GF-D8 (cell line): ENCODE data around the gene ADGRL1.
"Not testable (repeated sequence)": the region's sequence is repeated elsewhere in the genome, so short reads cannot be mapped to it uniquely, and the experiment has no call there.

Experiments
- DNase-seq: peaks from one replicate; lab custom pipeline; 2025; lab: John Stamatoyannopoulos, UW

ADGRL1 gene

GRCh38 chr19:14218620-14219330 is 12.8 kb upstream of the ADGRL1 start:
- no peak for DNase-seq

GRCh38 chr19:14217886-14218285 is 11.9 kb upstream of the ADGRL1 start:
- DNase-seq = not testable (repeated sequence)

DNA sequence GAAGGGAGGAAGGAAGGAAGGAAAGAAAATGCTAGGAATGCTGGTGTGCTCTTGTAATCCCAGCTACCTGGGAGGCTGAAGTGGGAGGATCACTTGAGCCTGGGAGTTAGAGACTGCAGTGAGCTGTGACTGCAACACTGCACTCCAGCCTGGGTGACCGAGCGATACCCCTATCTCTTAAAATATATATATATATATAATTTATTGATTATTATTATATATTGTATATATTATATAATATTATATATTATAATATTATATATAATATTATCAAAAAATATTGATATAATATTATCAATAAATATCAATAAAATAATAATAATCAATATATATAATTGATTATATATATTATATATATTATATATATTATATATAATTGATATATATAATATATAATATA is 8.6 kb upstream of the ADGRL1 start:
- DNase-seq = no peak

- DNase-seq = not testable (repeated sequence)
These were observed 4.2 kb upstream of the ADGRL1 start for GRCh38 chr19:14210182-14210581.

DNA sequence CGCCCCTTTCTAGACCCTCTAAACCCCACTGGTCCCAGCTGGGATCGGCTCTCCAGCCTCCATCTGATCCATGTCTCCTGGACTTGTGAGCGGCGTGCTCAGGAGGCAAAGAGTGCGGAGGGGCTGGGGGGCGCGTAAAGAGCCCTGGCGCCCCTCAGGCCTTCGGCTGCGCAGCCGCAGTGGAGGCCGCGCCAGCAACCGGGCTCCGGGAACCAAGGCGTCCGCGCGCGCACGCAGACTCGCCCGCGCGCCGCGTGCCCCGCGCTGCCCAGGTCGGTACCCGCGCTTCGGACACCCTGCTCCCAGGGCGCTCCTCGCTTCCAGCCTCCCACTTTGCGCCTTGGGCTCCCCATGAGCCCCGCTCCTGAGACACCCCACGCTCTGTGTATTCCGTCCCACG is 3.4 kb upstream of the ADGRL1 start:
- DNase-seq = not testable (repeated sequence)

DNA sequence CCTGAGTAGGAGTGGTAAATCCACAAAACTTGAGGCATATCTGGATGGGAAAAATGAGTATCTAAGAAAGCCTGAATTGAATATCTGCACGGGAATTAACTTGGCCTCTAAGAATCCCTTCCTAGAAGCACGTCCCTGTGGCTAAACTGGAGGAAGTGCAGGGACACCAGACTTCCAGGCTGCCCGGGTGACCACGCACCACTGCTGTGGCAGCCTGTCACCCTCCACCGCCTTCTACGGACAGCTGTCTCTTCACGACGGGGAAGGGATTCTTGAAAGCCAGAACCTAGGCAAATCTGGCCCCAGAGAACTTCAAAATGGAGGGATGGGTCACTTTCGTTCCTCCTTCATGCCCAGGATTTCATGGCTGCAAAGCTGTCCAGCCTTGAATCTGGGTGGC is 2.5 kb upstream of the ADGRL1 start:
- not testable (repeated sequence) for DNase-seq

DNA sequence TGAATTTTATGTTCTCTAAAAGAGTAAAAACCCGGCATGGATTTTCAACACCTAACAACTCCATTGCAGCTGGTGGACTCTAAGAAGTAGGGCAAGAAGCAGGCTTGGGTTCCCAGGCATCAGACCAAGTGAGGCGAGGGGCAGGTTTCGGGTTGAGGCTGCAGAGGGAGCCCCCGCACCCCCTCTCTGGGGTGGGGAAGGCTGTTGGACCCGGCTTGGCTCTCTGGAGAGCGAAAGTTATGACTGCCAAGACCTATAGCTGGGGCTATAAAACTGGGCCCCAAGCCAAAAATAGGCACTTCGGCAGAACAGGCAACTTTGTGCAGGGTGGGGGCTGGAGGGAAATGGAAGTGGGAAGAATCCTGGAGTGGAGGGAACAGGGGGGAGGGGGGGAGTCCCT is 1.8 kb upstream of the ADGRL1 start:
- DNase-seq = not testable (repeated sequence)

DNA sequence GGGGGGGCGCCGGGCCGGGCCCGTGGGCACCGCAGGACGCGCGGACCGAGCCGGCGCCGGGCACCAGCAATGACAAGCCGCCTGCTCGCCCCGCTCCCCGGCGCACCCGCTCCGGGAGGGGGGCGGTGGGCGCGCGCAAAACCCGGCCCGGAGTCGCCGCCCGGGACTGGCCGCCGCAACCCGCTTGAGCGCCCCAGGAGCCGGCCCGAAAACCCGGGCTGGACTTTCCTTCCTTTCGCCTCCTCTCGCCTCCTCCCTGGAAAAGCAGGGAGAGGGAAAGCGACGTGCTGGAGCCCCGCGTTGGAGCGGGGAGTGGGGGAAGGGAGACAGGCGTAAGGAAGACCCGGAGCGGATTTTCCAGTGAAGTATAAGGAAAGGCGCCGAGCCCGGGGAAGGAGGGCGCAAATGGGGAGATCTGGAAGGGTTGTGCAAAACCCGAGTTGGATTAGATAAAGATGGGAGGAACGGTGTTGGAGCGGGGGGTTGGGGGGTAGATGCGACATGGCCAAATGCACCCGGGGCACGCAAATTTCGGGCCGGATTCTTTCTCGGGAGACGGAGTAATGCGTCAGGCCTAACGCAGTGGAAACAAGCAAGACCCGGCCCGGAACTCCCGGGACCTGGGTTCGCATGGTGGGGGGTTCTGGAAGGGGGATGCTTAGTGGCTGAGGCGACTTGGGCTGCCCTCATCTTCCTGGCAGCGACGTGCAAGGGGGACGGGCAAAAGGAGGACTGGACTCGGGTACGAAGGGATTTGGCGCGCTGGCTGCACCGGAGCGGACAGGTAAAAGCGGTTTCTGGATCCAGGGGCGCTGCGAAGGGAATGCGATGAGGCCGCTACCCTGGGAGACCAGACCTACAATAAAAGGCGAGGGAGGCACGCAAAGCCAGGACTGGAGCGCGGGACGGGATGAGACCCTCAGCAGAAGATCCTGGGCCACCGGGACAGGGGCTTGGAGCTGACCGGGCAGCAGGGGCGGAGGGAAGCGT is 1.1 kb upstream of the ADGRL1 start:
- DNase-seq = peak; percentile 73

- not testable (repeated sequence) for DNase-seq
These were observed 339 bp upstream of the ADGRL1 start for GRCh38 chr19:14206308-14206707.

DNA sequence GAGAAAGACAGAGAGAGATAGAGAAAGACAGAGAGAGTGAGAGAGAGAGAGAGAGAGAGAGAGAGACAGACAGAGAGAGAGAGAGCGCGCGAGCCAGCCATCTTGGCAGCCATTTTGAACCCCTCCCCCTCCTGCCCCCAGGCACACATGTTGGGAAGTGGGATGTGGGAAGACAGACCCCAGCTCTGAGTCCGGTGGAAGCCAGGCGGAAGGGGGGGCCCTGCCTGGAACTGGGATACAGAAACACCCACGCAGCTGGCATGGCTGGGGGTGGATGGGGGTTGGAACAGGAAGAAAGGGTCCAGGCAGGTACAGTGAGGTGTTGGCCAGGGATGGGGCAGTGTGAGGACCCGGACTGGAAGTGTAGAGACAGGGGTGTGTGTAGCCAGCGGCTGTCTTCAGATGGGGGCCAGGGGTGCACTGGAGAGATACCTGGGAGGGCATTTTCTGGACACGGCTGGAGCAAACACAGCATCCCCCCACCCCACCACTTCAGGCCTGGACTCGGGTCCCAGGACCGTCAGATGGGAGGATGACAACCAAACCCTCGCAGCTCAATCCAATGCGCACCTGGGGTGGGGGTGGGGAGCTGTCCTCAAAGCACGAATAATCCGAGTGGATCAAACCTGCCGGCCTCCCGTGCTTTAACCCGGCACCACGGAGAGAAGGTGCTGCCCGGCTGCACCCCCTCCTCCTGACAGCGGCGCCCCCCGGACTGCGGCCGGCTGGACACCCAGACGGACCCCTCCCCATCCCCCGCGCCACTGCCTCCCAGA is 1.1 kb downstream of the ADGRL1 start:
- not testable (repeated sequence) for DNase-seq

GRCh38 chr19:14204219-14204618 is 1.8 kb downstream of the ADGRL1 start:
- not testable (repeated sequence) for DNase-seq

DNA sequence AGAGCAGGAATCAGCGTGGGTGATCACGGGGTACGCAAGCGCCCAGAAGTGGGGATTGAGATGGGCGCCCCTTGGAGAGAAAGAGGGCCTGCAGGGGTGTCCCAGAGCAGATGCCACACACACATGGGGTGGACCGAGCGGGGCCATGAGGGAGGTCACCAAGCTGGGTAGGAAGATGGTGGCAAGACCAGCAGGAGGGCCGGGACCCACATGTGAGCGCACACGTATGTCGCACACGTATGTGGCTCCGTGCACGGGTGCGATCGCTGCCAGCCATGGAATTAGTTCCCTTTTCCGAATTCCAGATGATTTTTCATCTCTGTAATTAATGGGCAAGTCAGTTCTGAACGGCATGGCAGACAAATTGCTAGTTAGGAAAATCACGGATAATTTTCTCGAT is 2.2 kb downstream of the ADGRL1 start:
- not testable (repeated sequence) for DNase-seq

- no peak for DNase-seq
These were observed 2.8 kb downstream of the ADGRL1 start for GRCh38 chr19:14203177-14203576.

DNA sequence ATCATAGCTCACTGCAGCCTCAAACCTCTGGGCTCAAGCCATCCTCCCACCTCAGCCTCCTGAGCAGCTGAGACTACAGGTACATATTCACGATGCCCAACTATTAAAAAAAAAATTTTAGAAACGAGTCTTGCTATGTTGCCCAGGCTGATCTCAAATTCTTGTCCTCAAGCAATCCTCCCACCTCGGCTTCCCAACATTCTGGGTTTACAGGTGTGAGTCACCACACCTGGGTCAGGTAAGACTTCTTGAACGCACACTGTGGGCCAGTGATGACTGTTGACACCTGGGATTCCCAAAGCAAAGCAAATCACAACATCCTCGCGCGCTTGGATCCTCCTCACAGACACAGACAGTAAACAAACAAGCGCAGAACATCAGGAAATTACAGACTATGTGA is 4.5 kb downstream of the ADGRL1 start:
- DNase-seq = not testable (repeated sequence)

DNA sequence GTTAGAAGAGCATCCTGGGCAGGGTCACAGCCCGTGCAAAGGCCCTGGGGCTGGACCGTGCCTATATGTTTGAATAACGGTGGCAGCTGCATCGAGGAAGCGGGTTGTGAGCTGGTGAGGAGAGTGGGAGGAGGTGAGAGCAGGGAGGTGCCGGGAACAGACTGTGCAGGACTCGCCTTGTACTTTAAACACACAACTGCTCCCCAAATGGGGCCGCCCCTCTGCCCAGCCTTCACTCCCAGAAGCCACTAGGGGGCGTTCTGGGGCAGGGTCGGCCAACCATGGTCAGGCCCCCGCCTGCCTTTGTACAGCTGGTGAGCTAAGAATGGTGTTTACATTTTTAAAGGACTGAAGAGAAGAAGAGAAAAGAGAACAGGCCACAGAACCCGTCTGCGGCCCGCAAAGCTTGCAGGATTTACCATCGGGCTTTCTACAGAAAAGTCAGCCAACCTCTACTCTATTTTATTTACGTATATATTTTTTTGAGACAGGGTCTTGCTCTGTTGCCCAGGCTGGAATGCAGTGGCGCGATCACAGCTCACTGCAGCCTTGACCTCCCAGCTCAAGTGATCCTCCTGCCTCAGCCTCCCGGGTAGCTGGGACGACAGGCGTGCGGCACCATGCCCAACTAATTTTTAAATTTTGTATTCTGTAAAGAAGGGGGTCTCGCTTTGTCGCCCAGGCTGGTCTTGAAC is 5.7 kb downstream of the ADGRL1 start:
- DNase-seq = not testable (repeated sequence)

DNA sequence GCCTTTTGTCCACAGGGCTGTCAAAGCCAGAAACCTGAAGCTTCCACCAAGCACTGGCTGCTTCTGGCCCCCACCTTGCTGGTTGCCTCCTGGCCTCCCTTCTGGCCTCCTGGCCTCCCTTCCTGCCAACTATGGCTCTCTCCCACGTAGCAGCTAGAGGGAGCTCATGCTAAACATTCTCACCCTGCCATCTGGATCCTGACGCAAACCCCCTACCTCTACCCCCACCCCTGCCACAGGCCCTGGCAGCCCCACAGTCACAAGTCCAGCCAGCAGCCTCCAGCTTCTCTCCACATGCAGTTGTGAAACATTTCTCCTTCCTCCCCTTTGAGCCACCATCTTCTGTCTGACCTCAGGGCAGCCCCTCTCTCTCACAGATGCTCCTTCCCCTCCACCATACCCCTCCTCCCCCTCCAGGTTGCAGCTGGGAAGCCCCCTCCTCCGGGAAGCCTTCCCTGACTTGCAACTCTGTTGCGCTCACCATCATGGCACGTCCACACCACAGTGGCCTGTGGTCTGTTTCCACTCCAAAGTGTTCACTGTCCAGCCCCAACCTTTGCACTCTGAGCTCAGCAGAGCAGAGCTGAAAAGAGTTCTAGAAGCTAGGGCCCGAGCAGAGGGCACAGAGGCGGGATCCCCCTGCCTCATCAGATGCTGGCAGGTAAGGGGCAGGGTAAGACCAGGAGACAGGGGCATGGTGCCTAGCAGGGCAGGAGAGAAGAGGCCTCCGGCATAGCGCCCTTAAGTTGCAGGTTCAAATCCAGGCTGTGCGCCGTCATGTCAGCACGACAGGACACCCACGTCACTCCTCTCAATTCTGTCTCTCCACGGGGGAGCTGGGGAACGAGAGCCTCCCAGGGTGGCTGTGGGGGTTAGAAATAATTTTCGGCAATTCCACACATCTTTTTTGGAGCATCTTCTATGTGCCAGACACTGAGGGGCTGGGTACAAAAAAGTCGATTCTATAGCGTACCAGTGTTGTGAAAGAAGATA is 7.3 kb downstream of the ADGRL1 start:
- DNase-seq = peak; percentile 20

DNA sequence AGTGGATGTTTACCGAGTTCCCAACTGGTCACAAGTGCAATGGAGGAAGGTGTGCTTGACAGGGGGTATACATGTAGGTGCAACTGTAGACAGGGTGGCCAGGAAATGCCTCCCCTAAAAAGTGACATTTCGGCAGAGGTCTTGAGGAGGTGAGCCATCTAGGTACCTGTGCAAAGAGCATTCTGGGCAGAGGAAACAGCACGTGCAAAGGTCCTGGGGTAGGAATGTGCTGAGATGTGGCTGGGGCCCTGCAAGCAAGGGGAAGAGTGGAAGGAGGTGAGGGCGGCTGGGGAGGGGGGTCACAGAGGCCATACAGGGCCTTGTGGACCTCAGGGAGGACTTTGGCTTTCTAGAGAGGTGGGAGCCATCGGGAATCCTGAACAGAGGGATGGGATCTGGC is 8.1 kb downstream of the ADGRL1 start:
- DNase-seq = no peak

- DNase-seq = not testable (repeated sequence)
These were observed 8.7 kb downstream of the ADGRL1 start for GRCh38 chr19:14197288-14197687.

GRCh38 chr19:14196105-14196504 is 9.9 kb downstream of the ADGRL1 start:
- DNase-seq = not testable (repeated sequence)

- DNase-seq = not testable (repeated sequence)
These were observed 10.8 kb downstream of the ADGRL1 start for GRCh38 chr19:14195216-14195615.
